K562 (cell line): ENCODE results near the gene SLC44A2.

ENCODE experiments used
- ZNF696 ChIP-seq: fragments of 250-450 bp; sonication (Bioruptor Pico); conservative IDR thresholded peaks from 2 replicates; pipeline ENCODE4 v1.4.0; 2020; ENCODE audit warnings: mild to moderate bottlenecking, moderate library complexity
- TF ChIP-seq, protein P1 (sequence below), 3 experiments: IDR thresholded peaks in 2 of 3; conservative IDR thresholded peaks in 1 of 3; 2 replicates each; pipeline ENCODE4 v1.5.1; 2011 to 2012; ENCODE audit warnings: low read length in 3 of 3, mild to moderate bottlenecking in 3 of 3, control low read depth in 2 of 3, improper control_type of control experiment in 1 of 3, inconsistent platforms in 1 of 3, low read depth in 1 of 3, mixed read lengths in 1 of 3, moderate library complexity in 1 of 3; ENCODE audit not compliant: insufficient read depth in 2 of 3

DNA sequence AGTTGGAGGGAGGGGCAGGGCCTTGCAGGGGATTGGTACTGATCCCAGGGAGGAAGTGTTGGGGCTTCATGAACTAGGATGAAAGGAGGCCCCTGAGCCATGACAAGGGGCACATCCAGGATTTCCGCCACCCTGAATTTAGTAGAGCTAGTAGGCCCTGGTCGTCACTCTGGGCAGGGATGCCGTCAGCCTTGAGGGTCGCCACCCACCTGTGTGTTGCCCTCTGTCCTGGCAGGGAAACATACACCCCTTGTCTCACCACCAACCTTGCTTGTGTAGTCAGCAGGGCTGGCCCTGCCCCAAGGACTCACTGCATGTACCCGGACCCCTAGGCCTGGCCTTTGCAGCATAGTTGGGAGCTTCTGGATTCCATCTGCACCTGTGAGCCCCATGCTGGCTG is 66.5 kb downstream of the SLC44A2 start:
- TF ChIP-seq, protein P1, sequence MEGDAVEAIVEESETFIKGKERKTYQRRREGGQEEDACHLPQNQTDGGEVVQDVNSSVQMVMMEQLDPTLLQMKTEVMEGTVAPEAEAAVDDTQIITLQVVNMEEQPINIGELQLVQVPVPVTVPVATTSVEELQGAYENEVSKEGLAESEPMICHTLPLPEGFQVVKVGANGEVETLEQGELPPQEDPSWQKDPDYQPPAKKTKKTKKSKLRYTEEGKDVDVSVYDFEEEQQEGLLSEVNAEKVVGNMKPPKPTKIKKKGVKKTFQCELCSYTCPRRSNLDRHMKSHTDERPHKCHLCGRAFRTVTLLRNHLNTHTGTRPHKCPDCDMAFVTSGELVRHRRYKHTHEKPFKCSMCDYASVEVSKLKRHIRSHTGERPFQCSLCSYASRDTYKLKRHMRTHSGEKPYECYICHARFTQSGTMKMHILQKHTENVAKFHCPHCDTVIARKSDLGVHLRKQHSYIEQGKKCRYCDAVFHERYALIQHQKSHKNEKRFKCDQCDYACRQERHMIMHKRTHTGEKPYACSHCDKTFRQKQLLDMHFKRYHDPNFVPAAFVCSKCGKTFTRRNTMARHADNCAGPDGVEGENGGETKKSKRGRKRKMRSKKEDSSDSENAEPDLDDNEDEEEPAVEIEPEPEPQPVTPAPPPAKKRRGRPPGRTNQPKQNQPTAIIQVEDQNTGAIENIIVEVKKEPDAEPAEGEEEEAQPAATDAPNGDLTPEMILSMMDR (IDR thresholded peaks at IDR 0.05 in 2 of 3, conservative IDR thresholded peaks at IDR 0.05 in 1 of 3; ENCODE audit: insufficient read depth in 2 of 3, low read depth in 1 of 3, low read length in 3 of 3) = no peak
- no peak for TF ChIP-seq ZNF696
